Measurements from ENCODE around the gene ADGRE2. TPM values are rescaled to one million over a fixed set of nuclear protein-coding genes. Genes with fewer than 3 reads are reported as not detected.
A peak's percentile ranks its signal among the peaks of the same experiment; 100 is the strongest.
"Not testable (repeated sequence)": the region's sequence is repeated elsewhere in the genome, so short reads cannot be mapped to it uniquely, and the experiment has no call there.

ADGRE2 gene
- under 1 TPM; 0.44 to 0.54 TPM for total RNA-seq

DNA sequence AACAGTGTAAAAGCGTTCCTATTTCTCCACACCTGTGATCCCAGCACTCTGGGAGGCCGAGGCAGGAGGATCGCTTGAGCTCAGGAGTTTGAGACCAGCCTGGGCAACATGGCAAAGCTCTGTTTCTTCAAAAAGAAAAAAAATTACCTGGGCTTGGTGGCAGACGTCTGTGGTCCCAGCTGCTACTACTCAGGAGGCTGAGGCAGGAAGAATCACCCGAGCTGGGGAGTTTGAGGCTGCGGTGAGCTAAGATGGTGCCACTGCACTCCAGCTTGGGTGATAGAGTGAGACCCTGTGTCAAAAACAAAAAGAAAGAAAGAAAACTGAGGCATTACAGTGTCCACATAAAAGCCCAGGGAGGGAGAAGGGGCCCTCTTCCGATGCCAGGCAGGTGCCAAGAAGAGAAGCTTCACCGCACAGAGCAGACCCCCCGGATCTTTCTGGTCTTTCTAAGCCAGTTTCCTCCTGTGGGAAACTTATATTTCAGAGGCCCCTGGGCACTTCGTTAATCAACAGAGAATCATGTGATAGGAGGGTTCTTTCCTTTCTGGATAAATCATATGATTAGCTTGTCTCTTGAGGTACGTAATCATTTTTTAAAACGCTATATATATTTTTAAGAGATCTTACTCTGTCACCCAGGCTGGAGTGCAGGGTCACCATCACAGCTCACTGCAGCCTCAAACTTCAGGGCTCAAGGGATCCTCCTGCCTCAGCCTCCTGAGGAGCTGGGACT, at the start of gene ADGRE2:
ADGRE2 (minus strand) TSS at position 451 of the 736 bp plus-strand sequence. CDS start 1,804 bp downstream, outside the sequence.
- H3K27me3 Mint-ChIP-seq, result peaks cover 36% of the 10 kb centered on the region
- not testable (repeated sequence) for ATAC-seq (ENCODE audit: low read depth); H3K36me3 Mint-ChIP-seq; DNase-seq; H3K4me3 Mint-ChIP-seq; H3K27ac Mint-ChIP-seq; H3K9me3 Mint-ChIP-seq; H3K4me1 Mint-ChIP-seq
- POLR2A ChIA-PET, result interaction anchor here (0.6 kb wide), 1 partner anchor 87 kb away, joined by 3 read pairs; no protein-coding TSS in a partner anchor

- DNase-seq (no peak), ATAC-seq (ENCODE audit: low read depth) (no peak)
- Mint-ChIP-seq H3K36me3 (no peaks in the 10 kb centered on the region), H3K4me1 (no peaks in the 10 kb centered on the region), H3K27ac (no peak overlapping the region), H3K27me3 (peaks cover 8% of the 10 kb centered on the region), H3K4me3 (no peak overlapping the region), H3K9me3 (peaks cover 4% of the 10 kb centered on the region)
- POLR2A ChIA-PET, result no interaction called here
Observed at GRCh38 chr19:14826006-14826405, 47.6 kb upstream of the ADGRE2 start.

DNA sequence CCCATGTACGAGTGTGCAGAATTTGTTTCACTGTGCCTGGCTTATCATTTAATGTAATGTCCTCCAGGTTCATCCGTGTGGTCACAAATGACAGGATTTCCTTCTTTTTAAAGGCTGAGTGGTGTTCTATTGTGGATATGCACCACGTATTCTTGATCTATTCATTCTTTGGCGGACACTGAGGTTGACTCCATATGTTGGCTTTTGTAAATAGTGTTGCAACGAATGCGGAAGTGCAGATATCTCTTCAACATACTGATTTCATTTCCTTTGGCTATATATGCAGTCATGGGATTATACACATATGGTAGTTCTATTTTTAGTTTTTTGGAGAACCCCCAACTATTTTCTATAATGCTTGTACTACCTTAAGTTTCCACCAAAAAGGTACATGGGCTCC, 43.6 kb upstream of the ADGRE2 start:
- Mint-ChIP-seq H3K4me1 (no peaks in the 10 kb centered on the region), H3K36me3 (no peaks in the 10 kb centered on the region)

GRCh38 chr19:14818588-14818987, 40.2 kb upstream of the ADGRE2 start:
- Mint-ChIP-seq H3K4me1 (no peaks in the 10 kb centered on the region), H3K27me3 (no peaks in the 10 kb centered on the region), H3K4me3 (no peak overlapping the region), H3K27ac (no peak overlapping the region), H3K36me3 (no peaks in the 10 kb centered on the region), H3K9me3 (no peaks in the 10 kb centered on the region)
- DNase-seq (no peak), ATAC-seq (ENCODE audit: low read depth) (no peak)
- POLR2A ChIA-PET, result no interaction called here

More for the DNA sequence above, 43.6 kb upstream of the ADGRE2 start:
- ATAC-seq (ENCODE audit: low read depth) (no peak), DNase-seq (no peak)
- H3K4me3 Mint-ChIP-seq, result no peak overlapping the region
- H3K27ac Mint-ChIP-seq, result no peak overlapping the region
- H3K27me3 Mint-ChIP-seq, result peaks cover 1% of the 10 kb centered on the region
- POLR2A ChIA-PET, result interaction anchor here (0.5 kb wide), 1 partner anchor 27 kb away, joined by 3 read pairs; the partner anchor contains the start of gene OR7A10
- peaks cover 4% of the 10 kb centered on the region for H3K9me3 Mint-ChIP-seq

- H3K4me3 Mint-ChIP-seq, result no peak overlapping the region
- no peaks in the 10 kb centered on the region for H3K36me3 Mint-ChIP-seq
- no peaks in the 10 kb centered on the region for H3K9me3 Mint-ChIP-seq
- no peaks in the 10 kb centered on the region for H3K4me1 Mint-ChIP-seq
- ATAC-seq (ENCODE audit: low read depth) (no peak), DNase-seq (no peak)
- POLR2A ChIA-PET, result no interaction called here
- H3K27me3 Mint-ChIP-seq, result no peaks in the 10 kb centered on the region
- no peak overlapping the region for H3K27ac Mint-ChIP-seq
Observed at GRCh38 chr19:14817052-14817451, 38.7 kb upstream of the ADGRE2 start.

DNA sequence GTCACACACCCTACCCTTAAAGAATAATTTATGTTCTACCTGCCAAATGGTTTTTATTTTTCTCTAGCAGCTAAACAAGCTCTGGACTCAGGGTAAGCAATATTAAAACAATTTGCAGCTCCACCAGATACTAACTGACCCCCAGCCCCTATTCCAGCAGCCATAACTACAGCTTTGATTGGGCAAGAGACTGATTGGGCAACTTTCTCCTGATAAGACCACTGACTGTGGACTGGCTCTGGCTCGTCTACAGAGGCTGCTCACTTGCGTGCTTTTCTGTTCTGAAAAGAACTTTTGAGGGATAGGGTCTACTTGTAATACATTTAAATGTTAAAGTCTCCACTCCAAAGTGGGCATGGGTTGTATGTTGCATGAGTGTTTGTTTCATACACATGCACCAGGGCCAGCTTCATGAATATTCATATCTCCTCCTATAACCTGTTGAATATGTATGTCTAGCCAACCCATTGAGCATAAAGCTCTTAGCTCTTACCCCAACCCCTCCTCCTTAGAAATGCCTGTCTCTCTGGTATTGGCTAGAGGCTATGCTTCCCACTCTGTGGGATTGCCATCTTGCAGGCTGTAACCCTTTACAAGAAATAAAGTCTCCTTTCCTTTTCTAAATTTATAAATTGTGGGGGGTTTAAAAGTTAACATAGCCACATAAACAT, 36.8 kb upstream of the ADGRE2 start:
- no peaks in the 10 kb centered on the region for H3K9me3 Mint-ChIP-seq
- no peak overlapping the region for H3K4me3 Mint-ChIP-seq
- H3K27me3 Mint-ChIP-seq, result no peaks in the 10 kb centered on the region

DNA sequence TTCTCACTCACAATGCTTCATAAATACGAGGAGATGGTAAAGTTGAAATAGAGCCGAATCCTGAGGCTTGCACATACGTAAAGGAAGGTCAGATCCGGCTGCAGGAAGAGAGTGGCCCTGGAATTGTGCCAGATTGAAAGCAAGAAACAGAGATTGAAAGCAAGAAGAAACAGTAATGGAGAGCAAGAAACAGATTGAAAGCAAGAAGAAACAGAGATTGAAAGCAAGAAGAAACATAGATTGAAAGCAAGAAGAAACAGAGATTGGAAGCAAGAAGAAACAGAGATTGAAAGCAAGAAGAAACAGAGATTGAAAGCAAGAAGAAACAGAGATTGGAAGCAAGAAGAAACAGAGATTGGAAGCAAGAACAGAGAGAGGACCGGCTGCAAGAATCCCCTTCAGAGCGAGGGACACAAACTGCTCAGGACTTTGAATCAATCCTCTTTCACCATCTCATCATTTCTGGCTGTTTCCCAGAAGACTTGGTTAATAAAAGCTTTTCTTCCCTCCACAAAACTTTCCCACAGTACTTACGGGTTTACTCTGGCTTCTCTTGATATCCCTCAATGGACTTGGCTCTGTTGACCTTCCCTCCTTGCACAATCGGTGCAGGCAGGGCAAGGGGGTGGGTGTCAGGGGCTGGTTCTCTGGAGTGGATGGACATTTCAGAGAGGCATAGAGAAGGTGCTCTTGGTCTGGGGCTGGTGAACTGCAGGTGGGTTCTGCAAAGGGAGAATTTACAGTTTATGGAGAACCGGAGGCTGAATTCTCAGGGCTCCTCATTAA, 31.1 kb upstream of the ADGRE2 start:
- ATAC-seq (ENCODE audit: low read depth) (no peak), DNase-seq (no peak)
- H3K9me3 Mint-ChIP-seq, result no peaks in the 10 kb centered on the region
- peaks cover 7% of the 10 kb centered on the region for H3K27me3 Mint-ChIP-seq
- POLR2A ChIA-PET, result no interaction called here
- peaks cover 1% of the 10 kb centered on the region for H3K4me1 Mint-ChIP-seq
- no peak overlapping the region for H3K4me3 Mint-ChIP-seq
- no peak overlapping the region for H3K27ac Mint-ChIP-seq
- no peaks in the 10 kb centered on the region for H3K36me3 Mint-ChIP-seq

More for the DNA sequence above, 36.8 kb upstream of the ADGRE2 start:
- ATAC-seq (ENCODE audit: low read depth) (no peak), DNase-seq (no peak)
- Mint-ChIP-seq H3K27ac (no peak overlapping the region), H3K36me3 (no peaks in the 10 kb centered on the region), H3K4me1 (no peaks in the 10 kb centered on the region)
- POLR2A ChIA-PET, result no interaction called here

DNA sequence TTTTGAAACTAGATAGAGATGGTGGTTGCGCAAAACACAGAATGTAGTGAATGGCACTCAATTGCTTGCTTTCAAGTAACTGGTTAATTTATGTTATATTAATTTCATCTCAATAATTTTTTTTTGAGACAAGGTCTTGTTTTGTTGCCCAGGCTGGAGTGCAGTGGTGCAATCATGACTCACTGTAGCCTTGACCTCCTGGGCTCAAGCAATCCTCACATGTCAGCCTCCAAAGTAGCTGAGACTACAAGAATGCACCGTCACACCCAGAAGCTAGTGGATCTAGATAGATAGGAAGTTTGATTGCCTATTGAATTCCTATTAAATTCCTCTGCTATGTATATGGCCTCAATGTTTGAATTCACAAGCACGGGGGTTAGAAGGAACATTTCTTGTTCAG, 26.4 kb upstream of the ADGRE2 start:
- no peak for DNase-seq
- no peak overlapping the region for H3K4me3 Mint-ChIP-seq
- no peaks in the 10 kb centered on the region for H3K9me3 Mint-ChIP-seq
- peaks cover 7% of the 10 kb centered on the region for H3K27me3 Mint-ChIP-seq
- POLR2A ChIA-PET, result no interaction called here
- peaks cover 1% of the 10 kb centered on the region for H3K4me1 Mint-ChIP-seq
- no peak for ATAC-seq (ENCODE audit: low read depth)
- no peaks in the 10 kb centered on the region for H3K36me3 Mint-ChIP-seq
- H3K27ac Mint-ChIP-seq, result no peak overlapping the region

- H3K27ac Mint-ChIP-seq, result no peak overlapping the region
- H3K4me1 Mint-ChIP-seq, result no peaks in the 10 kb centered on the region
- DNase-seq (no peak), ATAC-seq (ENCODE audit: low read depth) (no peak)
- no peaks in the 10 kb centered on the region for H3K27me3 Mint-ChIP-seq
- H3K36me3 Mint-ChIP-seq, result no peaks in the 10 kb centered on the region
- H3K4me3 Mint-ChIP-seq, result no peak overlapping the region
- POLR2A ChIA-PET, result no interaction called here
- no peaks in the 10 kb centered on the region for H3K9me3 Mint-ChIP-seq
Observed at GRCh38 chr19:14798760-14799159, 20.4 kb upstream of the ADGRE2 start.

DNA sequence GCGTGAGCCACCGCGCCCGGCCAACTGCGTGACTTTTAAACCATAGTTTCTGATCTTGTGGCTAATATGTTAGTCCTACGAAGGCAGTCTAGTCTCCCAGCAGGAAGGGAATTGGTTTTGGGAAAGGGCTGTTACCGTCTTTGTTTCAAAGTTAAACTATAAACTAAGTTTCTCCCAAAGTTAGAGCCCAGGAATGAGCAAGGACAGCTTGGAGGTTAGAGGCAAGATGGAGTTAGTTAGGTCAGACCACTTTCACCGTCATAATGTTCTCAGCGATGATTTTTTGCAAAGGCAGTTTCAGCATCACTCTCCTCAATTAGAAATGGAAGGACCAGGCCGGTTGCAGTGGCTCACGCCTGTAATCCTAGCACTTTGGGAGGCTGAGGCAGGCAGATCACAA, 17.7 kb upstream of the ADGRE2 start:
- no peak overlapping the region for H3K4me3 Mint-ChIP-seq
- H3K27me3 Mint-ChIP-seq, result peaks cover 3% of the 10 kb centered on the region
- no peaks in the 10 kb centered on the region for H3K36me3 Mint-ChIP-seq
- POLR2A ChIA-PET, result no interaction called here
- no peak overlapping the region for H3K27ac Mint-ChIP-seq
- DNase-seq, result no peak
- no peaks in the 10 kb centered on the region for H3K4me1 Mint-ChIP-seq
- no peak for ATAC-seq (ENCODE audit: low read depth)
- H3K9me3 Mint-ChIP-seq, result no peaks in the 10 kb centered on the region

DNA sequence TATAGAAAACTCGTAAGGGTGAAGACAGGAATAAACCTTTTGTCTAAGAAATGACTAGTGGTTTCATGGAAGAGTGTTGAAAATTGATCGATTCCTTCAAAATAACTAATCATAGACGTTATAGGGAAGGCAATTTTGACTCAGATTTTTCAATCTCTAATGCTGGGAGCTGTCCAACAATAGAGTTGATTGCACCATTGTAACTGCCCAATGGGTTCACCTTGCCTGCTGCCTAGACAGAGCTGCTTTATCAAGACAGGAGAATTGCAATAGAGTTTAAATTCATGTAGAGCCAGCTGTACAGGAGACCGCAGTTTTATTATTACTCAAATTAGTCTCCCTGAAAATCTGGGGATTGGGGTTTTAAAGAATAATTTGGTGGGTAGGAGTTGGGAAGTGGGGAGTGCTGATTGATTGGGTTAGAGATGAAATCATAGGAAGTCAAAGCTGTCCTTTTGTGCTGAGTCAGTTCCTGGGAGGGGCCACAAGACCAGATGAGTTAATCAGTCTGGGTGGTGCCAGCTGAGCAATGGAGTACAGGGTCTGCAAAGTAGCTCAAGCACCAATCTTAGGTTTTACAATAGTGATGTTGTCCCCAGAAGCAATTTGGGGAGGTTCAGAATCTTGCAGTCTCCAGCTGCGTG, 16.8 kb upstream of the ADGRE2 start:
- DNase-seq, result no peak
- no peaks in the 10 kb centered on the region for H3K36me3 Mint-ChIP-seq
- peaks cover 6% of the 10 kb centered on the region for H3K27me3 Mint-ChIP-seq
- H3K4me3 Mint-ChIP-seq, result no peak overlapping the region
- POLR2A ChIA-PET, result no interaction called here
- no peaks in the 10 kb centered on the region for H3K4me1 Mint-ChIP-seq
- H3K27ac Mint-ChIP-seq, result no peak overlapping the region
- ATAC-seq (ENCODE audit: low read depth), result no peak
- H3K9me3 Mint-ChIP-seq, result no peaks in the 10 kb centered on the region

DNA sequence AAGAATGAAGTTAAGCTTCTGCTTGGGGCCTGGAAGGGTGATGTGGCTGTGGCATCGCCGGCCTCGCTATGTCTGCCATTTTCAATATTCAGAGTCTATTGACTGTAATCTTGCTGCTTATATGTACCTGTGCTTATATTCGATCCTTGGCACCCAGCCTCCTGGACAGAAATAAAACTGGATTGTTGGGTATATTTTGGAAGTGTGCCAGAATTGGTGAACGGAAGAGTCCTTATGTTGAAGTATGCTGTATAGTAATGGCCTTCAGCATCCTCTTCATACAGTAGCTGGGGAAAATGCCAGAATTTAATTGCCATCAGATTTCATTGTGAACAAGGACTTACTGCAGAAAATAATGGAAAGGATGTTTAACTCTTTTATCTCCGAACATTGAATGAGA, 13.9 kb upstream of the ADGRE2 start:
- H3K4me3 Mint-ChIP-seq; H3K4me1 Mint-ChIP-seq; DNase-seq; H3K27ac Mint-ChIP-seq; ATAC-seq (ENCODE audit: low read depth); H3K36me3 Mint-ChIP-seq; H3K9me3 Mint-ChIP-seq: not testable (repeated sequence)
- H3K27me3 Mint-ChIP-seq, result peaks cover 11% of the 10 kb centered on the region
- POLR2A ChIA-PET, result interaction anchor here (0.6 kb wide), 1 partner anchor 277 kb away, joined by 3 read pairs; no protein-coding TSS in a partner anchor

DNA sequence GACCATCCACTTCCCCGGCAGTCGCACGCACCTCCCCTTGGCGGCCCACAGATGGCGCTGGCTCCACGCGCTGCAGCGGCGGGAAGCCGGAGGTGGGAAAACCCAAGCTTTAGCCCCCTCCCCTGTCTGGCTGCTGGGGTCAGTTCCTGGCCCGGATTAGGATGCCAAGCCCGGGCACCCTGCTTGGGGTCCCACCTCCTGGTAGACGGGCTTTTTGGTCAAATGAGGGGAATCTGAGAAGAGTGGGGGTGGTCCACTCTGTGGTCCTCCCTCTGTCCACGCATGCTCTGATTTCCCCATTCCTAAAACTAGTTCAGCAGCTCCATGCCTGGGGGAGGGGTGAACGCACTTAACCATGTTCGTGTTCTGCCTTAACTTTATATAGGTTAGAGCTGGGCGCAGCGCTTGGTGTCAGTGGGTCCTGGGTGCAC, 8.1 kb upstream of the ADGRE2 start:
- Mint-ChIP-seq H3K4me1 (peaks cover 6% of the 10 kb centered on the region), H3K27ac (no peak overlapping the region), H3K27me3 (peaks cover 28% of the 10 kb centered on the region), H3K9me3 (no peaks in the 10 kb centered on the region), H3K4me3 (no peak overlapping the region), H3K36me3 (no peaks in the 10 kb centered on the region)
- DNase-seq (peak; percentile 47), ATAC-seq (ENCODE audit: low read depth) (no peak)
- POLR2A ChIA-PET, result no interaction called here

Data from activated naive CD8-positive, alpha-beta T cell treated with anti-CD3 and anti-CD28 coated beads, Interleukin-2, amount 10 ng/mL, durations not matched to agents 7 days and 5 days (primary cell).